Brain microvascular endothelial cell (primary cell): Measurements from ENCODE around the gene KCNJ5.

Experiments used
- DNase-seq: peaks from one replicate; pipeline ENCODE4 v3.0.0-alpha.2; 2020
- H3K27ac ChIP-seq: fragments of 250-450 bp; sonication (Bioruptor Pico); 2 replicates; pipeline ENCODE4 v1.5.1; 2020; ENCODE audit warnings: mild to moderate bottlenecking, moderate library complexity
- H3K27me3 ChIP-seq: fragments of 250-450 bp; sonication (Bioruptor Pico); replicated peaks from 2 replicates; pipeline ENCODE4 v1.5.1; 2020; ENCODE audit warnings: mild to moderate bottlenecking
- H3K36me3 ChIP-seq: fragments of 250-450 bp; sonication (Bioruptor Pico); replicated peaks from 2 replicates; pipeline ENCODE4 v1.5.1; 2020; ENCODE audit warnings: mild to moderate bottlenecking
- H3K4me3 ChIP-seq: 2 replicates; pipeline ENCODE4 v1.5.1; 2011; ENCODE audit warnings: low read depth, mild to moderate bottlenecking, control low read depth, low read length, moderate library complexity
- CTCF ChIP-seq: IDR thresholded peaks from 2 replicates; pipeline ENCODE4 v1.5.1; 2011; ENCODE audit warnings: low read depth, mild to moderate bottlenecking, moderate library complexity, low read length, control low read depth, inconsistent platforms; ENCODE audit errors: missing control alignments
- in situ Hi-C: cut with HindIII; loops from 2 replicates; pipeline ENCODE4 v1.10.0; 2017; ENCODE audit warnings: low sequenced_read_pairs, low pct_ligation_motif_present

KCNJ5 gene

DNA sequence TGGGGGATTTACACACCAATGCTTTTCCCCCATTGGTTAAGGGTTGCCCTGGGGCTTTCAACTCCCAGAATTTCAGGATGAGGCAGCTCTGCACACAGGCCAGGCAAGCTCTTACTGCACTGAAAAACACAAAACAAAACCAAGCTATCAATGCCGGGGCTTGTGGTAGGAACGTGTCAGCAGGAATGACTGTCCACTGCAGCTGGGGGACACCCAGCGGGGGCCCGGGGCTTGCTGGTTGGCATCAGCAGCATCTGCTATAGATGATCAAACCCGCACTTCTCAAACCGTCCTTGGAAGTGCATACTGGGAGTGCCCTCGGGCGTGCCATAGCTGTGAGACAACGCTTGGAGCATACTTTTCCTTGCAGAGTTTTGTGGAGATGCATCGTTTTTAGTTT lies 43.8 kb downstream of the KCNJ5 start:
- DNase-seq = no peak
- no peak for TF ChIP-seq CTCF

DNA sequence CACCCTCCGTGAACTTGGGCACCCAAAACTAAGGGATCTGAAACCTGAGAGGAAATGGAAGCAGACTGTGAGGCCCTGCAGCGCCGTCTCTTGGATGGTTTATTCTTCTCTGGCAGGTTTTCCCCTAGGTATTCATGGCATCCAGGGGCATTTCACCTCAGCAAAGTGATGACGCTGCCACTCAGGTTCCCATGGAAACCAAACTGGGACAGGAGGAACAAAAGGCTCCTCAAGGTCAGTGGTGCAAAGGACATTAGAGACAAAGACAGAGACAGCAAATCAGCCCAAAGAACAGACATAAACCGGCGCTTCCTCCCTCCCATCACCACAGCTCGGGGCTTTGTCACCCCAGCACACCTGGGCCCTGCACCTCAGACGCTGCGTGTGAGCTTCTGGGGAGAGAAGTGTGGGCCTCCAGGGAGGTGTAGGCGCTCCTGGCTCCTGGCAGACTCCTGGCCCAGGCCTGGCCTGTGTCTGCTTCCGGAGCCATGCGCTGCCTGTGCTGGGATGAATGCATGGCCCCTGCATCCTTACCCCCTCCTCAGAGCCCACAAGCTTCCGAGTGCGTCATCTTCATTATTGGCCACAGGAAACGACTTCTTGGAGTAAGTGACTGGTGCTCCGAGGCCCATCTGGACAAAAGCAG lies 45.6 kb downstream of the KCNJ5 start:
- H3K4me3 ChIP-seq = no peak overlapping the region
- H3K27me3 ChIP-seq = no peaks in the 10 kb centered on the region
- TF ChIP-seq CTCF = no peak
- H3K36me3 ChIP-seq = no peaks in the 10 kb centered on the region
- H3K27ac ChIP-seq = no peak overlapping the region
- in situ Hi-C loops = no loop called here
- DNase-seq = no peak

More for the DNA sequence above, 43.8 kb downstream of the KCNJ5 start:
- Histone ChIP-seq H3K36me3 (no peaks in the 10 kb centered on the region), H3K27me3 (no peaks in the 10 kb centered on the region), H3K27ac (no peak overlapping the region), H3K4me3 (no peak overlapping the region)
- in situ Hi-C loops = no loop called here

GRCh38 chr11:128937480-128937879 lies 46.3 kb downstream of the KCNJ5 start:
- H3K27me3 ChIP-seq = no peaks in the 10 kb centered on the region
- H3K4me3 ChIP-seq = no peak overlapping the region
- in situ Hi-C loops = no loop called here
- H3K36me3 ChIP-seq = no peaks in the 10 kb centered on the region
- no peak overlapping the region for H3K27ac ChIP-seq
- no peak for TF ChIP-seq CTCF
- no peak for DNase-seq

DNA sequence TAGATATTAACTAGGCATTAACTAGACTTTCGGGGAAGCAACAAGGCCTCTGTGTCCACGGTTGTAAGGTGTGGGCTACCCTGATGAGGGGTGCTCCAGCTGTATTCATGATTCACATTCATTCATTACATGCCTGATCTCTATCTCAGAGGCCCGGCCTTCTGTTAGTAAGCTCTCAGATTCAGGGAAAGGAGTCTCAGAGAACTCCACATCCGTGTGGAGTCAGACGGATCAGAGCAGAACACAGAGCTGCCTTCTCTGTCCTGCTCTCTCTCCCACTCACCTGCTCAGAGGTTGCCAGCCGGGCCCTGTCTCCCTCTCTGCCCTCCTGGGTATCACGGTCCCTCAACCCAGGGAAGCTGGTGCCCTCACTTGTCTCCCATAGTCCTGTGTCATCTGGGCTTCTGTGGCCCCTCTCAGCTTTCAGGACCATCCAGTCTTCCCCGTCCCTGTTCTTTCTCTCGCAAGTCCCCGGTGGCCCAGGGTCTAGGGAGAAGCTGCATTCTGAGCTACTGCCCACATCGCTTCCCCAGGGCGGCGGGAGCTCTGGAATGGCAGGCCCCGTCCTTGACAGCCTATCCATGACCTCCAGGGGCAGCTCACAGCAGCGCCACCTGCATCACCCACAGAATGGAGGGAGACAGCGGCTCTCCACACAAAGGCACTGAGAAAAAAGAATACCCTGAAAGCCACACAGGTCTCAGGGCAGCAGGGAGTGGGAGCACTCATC lies 47.2 kb downstream of the KCNJ5 start:
- H3K27ac ChIP-seq = no peak overlapping the region
- no peak for TF ChIP-seq CTCF

DNA sequence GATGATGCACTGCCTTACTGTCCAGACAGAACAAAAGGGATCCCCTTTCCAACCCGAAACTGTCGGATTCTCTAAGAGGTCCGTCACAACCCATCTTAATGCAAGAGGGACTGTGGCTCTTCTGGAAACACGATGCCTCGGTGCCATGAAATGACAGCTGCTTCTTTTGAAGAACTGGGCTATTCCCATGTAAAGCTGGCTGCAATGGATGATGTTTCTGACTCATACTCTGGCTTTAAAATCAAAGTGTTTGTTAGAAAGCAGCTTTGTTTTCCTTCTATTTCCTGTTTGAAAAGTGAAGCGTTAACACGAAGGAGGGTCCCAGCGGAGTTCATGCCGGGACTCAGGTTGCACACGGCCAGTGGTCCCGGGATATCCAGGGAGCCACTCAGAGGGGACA lies 48.4 kb downstream of the KCNJ5 start:
- DNase-seq = no peak
- H3K27ac ChIP-seq = no peak overlapping the region
- H3K4me3 ChIP-seq = no peak overlapping the region
- H3K36me3 ChIP-seq = no peaks in the 10 kb centered on the region
- no peaks in the 10 kb centered on the region for H3K27me3 ChIP-seq
- in situ Hi-C loops = no loop called here
- no peak for TF ChIP-seq CTCF

More for the DNA sequence above, 47.2 kb downstream of the KCNJ5 start:
- in situ Hi-C loops = no loop called here
- no peak for DNase-seq
- Histone ChIP-seq H3K27me3 (no peaks in the 10 kb centered on the region), H3K4me3 (no peak overlapping the region), H3K36me3 (no peaks in the 10 kb centered on the region)
